ENCODE results near the gene CYS1.

Gene CYS1

DNA sequence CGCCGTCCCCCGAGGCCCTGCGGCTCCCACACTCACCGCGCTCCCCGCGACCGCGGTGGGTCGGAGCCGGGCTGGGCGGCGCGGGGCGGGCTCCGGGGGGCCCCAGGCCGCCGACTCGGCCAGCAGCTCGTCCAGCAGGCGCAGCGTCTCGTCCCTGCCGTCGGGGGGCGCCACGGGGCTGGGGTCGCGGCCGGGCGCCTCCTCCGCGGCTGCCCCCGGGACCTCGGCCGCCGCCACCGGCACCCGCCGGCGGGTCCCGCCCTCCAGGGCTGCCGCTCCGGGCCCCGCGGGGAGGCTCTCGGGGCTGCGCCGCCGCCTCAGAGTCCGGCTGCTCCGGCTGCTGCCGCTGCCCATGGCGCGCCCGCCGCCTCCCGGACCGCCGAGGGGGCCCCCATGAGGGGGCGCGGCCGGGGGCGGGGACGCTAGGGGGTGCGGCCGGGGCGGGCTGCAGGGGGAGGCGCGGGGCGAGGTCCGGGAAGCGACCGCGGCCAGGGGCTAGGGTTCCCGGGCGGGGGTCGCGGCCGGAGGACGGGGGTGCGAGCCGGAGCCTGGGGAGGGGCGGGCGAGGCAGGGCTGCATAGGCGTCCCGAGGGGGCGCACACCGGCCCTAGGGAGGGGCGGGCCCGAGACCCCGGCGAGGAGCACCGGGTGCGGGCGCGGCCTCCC, at the start of gene CYS1:
CYS1 (minus strand) TSS at position 542 of the 666 bp plus-strand sequence; CDS start at position 354, 188 bp downstream.
- peak within 1 kb of the TSS; percentile 63 for H3K9ac ChIP-seq (ENCODE audit: low read depth, low read length)
- peaks cover 8% of the 10 kb centered on the region; the same call in 1 of the 2 replicates for H3K4me1 ChIP-seq (ENCODE audit: insufficient read depth, low read length)
- no peaks in the 10 kb centered on the region for H3K36me3 ChIP-seq (ENCODE audit: insufficient read depth, low read length)
- no peaks in the 10 kb centered on the region for H3K9me3 ChIP-seq (ENCODE audit: control insufficient read depth, insufficient read depth, low read length)

DNA sequence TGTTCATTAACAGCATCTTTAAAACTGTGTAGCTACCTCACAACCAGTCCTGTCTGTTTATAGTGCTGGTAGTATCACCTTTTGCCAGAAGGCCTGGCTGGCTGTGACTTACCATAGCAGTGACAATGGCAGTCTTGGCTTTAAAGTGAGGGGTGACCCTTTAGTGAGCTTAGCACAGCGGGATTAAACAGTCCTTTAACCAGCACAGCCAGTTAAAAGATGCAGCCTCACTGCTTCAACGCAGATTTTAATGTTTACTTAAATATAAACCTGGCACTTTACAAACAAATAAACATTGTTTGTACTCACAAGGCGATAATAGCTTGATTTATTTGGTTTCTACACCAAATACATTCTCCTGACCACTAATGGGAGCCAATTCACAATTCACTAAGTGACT, 49.3 kb upstream of the CYS1 start:
- Histone ChIP-seq H3K4me1 (ENCODE audit: insufficient read depth, low read length) (peaks cover 6% of the 10 kb centered on the region; the same call in 1 of the 2 replicates), H3K9me3 (ENCODE audit: control insufficient read depth, insufficient read depth, low read length) (no peaks in the 10 kb centered on the region), H3K36me3 (ENCODE audit: insufficient read depth, low read length) (peaks cover 40% of the 10 kb centered on the region), H3K9ac (ENCODE audit: low read depth, low read length) (no peak overlapping the region)

- Histone ChIP-seq H3K4me1 (ENCODE audit: insufficient read depth, low read length) (peaks cover 6% of the 10 kb centered on the region; the same call in 1 of the 2 replicates), H3K9ac (ENCODE audit: low read depth, low read length) (no peak overlapping the region), H3K36me3 (ENCODE audit: insufficient read depth, low read length) (peaks cover 40% of the 10 kb centered on the region), H3K9me3 (ENCODE audit: control insufficient read depth, insufficient read depth, low read length) (no peaks in the 10 kb centered on the region)
Observed at GRCh38 chr2:10128420-10128819, 48.2 kb upstream of the CYS1 start.

- H3K36me3 ChIP-seq (ENCODE audit: insufficient read depth, low read length) = peaks cover 40% of the 10 kb centered on the region
- H3K4me1 ChIP-seq (ENCODE audit: insufficient read depth, low read length) = peaks cover 3% of the 10 kb centered on the region; the same call in 1 of the 2 replicates
- H3K9me3 ChIP-seq (ENCODE audit: control insufficient read depth, insufficient read depth, low read length) = no peaks in the 10 kb centered on the region
- no peak overlapping the region for H3K9ac ChIP-seq (ENCODE audit: low read depth, low read length)
Observed at GRCh38 chr2:10126632-10127026, 46.4 kb upstream of the CYS1 start.

GRCh38 chr2:10125842-10126631, 45.8 kb upstream of the CYS1 start:
- H3K4me1 ChIP-seq (ENCODE audit: insufficient read depth, low read length) = peaks cover 3% of the 10 kb centered on the region; the same call in 1 of the 2 replicates
- H3K9ac ChIP-seq (ENCODE audit: low read depth, low read length) = no peak overlapping the region
- peaks cover 40% of the 10 kb centered on the region for H3K36me3 ChIP-seq (ENCODE audit: insufficient read depth, low read length)
- H3K9me3 ChIP-seq (ENCODE audit: control insufficient read depth, insufficient read depth, low read length) = no peaks in the 10 kb centered on the region

DNA sequence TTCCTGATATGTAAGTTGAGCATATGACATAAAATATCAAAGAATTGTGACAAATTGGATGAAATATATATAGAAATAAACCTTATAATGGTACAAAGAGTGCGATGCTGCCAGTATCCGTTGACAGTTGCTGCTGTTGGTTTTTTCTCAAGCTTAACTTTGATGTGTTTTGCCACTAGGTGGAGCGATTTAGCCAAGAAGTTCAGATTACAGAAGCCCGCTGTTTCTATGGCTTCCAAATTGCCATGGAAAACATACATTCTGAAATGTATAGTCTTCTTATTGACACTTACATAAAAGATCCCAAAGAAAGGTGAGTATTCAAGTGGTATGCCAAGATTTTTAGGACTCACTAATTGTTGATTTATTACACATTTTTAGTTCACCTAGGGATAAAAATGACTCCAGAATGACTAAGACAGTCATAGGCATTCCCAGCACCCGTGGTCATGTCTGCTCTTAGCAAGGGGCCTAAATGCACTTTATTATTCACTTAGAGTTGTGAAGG, 44.4 kb upstream of the CYS1 start:
- peaks cover 38% of the 10 kb centered on the region for H3K36me3 ChIP-seq (ENCODE audit: insufficient read depth, low read length)
- no peak overlapping the region; the same call in 1 of the 2 replicates for H3K9ac ChIP-seq (ENCODE audit: low read depth, low read length)
- H3K9me3 ChIP-seq (ENCODE audit: control insufficient read depth, insufficient read depth, low read length) = no peaks in the 10 kb centered on the region
- H3K4me1 ChIP-seq (ENCODE audit: insufficient read depth, low read length) = peaks cover 3% of the 10 kb centered on the region; the same call in 1 of the 2 replicates

DNA sequence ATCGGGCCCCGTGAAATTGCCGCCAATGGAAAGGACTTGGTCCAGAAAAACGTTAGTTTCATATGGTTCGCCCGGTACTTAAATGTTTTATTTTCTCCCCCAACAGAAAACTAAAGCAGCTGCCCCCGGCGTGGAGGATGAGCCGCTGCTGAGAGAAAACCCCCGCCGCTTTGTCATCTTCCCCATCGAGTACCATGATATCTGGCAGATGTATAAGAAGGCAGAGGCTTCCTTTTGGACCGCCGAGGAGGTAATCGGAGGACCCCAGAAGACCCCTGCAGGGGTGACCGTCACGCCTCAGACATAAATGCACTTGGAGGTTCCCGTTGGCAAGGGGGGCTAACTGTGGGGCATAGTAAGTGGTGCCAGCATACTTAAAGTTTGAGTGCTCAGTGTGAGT, 43.1 kb upstream of the CYS1 start:
- peak overlapping the region; percentile 76 for H3K9ac ChIP-seq (ENCODE audit: low read depth, low read length)
- H3K36me3 ChIP-seq (ENCODE audit: insufficient read depth, low read length) = peaks cover 25% of the 10 kb centered on the region
- H3K9me3 ChIP-seq (ENCODE audit: control insufficient read depth, insufficient read depth, low read length) = no peaks in the 10 kb centered on the region
- peaks cover 3% of the 10 kb centered on the region; the same call in 1 of the 2 replicates for H3K4me1 ChIP-seq (ENCODE audit: insufficient read depth, low read length)

GRCh38 chr2:10122500-10123280, 42.5 kb upstream of the CYS1 start, which contains the start of gene RRM2:
Gene RRM2, plus strand, starts transcription at chr2:10122739. Its CDS starts 60 bp downstream, at chr2:10122799.
- peaks cover 24% of the 10 kb centered on the region for H3K36me3 ChIP-seq (ENCODE audit: insufficient read depth, low read length)
- peaks cover 3% of the 10 kb centered on the region; the same call in 1 of the 2 replicates for H3K4me1 ChIP-seq (ENCODE audit: insufficient read depth, low read length)
- no peaks in the 10 kb centered on the region for H3K9me3 ChIP-seq (ENCODE audit: control insufficient read depth, insufficient read depth, low read length)
- H3K9ac ChIP-seq (ENCODE audit: low read depth, low read length) = peak within 1 kb of the TSS; percentile 76

DNA sequence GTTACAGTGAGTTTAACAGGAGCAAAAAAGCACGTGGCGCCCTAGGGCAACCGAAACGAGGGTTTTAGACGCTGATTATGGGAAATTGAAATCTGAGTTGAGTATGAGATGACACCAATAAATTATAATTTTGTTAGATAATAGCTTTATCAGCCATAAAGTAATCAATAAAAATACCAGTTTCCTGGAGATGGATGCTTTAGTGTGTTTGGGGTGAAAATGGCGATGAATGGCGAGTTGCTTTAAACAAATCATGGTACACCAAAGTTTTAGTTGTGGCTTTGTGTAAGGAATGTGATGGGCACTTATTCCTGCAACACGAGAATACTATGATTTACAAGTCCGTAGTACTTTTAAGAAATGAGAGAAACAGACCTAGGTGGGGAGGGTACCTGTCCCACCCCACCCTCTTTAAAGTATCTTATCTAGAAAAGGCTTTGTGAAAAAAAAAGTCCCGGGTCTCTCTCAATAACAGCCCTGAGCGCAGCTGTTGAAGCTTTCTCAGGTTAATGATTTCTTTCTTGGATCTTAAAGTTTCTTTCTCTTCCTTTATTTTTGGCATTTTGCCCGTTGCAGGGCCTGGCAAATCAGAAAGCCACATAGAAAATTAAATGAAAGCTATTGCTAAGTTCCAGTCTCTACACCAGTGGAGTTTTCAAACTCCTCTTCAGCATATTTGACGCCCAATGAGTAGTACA, 40.8 kb upstream of the CYS1 start:
- Histone ChIP-seq H3K9ac (ENCODE audit: low read depth, low read length) (peak overlapping the region; percentile 76), H3K4me1 (ENCODE audit: insufficient read depth, low read length) (peaks cover 3% of the 10 kb centered on the region; the same call in 1 of the 2 replicates), H3K36me3 (ENCODE audit: insufficient read depth, low read length) (peaks cover 11% of the 10 kb centered on the region; the same call in 1 of the 2 replicates), H3K9me3 (ENCODE audit: control insufficient read depth, insufficient read depth, low read length) (no peaks in the 10 kb centered on the region)

GRCh38 chr2:10120158-10120876, 40.1 kb upstream of the CYS1 start:
- Histone ChIP-seq H3K4me1 (ENCODE audit: insufficient read depth, low read length) (peaks cover 3% of the 10 kb centered on the region; the same call in 1 of the 2 replicates), H3K36me3 (ENCODE audit: insufficient read depth, low read length) (peaks cover 6% of the 10 kb centered on the region; the same call in 1 of the 2 replicates), H3K9ac (ENCODE audit: low read depth, low read length) (peak overlapping the region; percentile 76), H3K9me3 (ENCODE audit: control insufficient read depth, insufficient read depth, low read length) (no peaks in the 10 kb centered on the region)

DNA sequence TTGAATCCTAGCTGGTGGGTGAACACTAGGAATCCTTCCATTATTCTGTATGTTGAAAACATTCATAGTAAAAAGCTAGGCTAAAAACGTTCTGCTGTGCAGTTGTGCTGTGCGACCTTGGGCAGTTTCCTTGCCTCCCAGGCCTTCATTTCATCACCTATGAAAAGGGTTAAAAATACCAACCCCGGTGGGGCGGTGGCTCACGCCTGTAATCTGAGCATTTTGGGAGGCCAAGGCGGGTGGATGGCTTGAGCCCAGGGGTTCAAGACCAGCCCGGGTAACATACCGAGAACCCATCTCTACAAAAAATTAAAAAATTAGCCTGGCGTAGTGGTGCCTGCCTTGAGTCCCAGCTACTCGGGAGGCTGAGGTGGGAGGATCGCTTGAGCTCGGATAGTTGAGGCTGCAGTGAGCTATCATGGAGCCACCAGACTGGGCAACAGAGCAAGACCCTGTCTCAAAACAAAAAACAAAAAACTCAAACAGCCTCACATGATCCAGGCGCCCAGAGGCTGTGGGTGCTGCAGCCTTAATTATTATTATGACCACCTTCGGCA, 39.5 kb upstream of the CYS1 start:
- Histone ChIP-seq H3K9ac (ENCODE audit: low read depth, low read length) (peak overlapping the region; percentile 76; the same call in 1 of the 2 replicates), H3K36me3 (ENCODE audit: insufficient read depth, low read length) (peaks cover under 1% of the 10 kb centered on the region; the same call in 1 of the 2 replicates), H3K9me3 (ENCODE audit: control insufficient read depth, insufficient read depth, low read length) (no peaks in the 10 kb centered on the region), H3K4me1 (ENCODE audit: insufficient read depth, low read length) (peaks cover under 1% of the 10 kb centered on the region; the same call in 1 of the 2 replicates)

- Histone ChIP-seq H3K4me1 (ENCODE audit: insufficient read depth, low read length) (no peaks in the 10 kb centered on the region), H3K36me3 (ENCODE audit: insufficient read depth, low read length) (no peaks in the 10 kb centered on the region), H3K9me3 (ENCODE audit: control insufficient read depth, insufficient read depth, low read length) (no peaks in the 10 kb centered on the region), H3K9ac (ENCODE audit: low read depth, low read length) (no peak overlapping the region)
Observed at GRCh38 chr2:10119027-10119325, 38.8 kb upstream of the CYS1 start.

DNA sequence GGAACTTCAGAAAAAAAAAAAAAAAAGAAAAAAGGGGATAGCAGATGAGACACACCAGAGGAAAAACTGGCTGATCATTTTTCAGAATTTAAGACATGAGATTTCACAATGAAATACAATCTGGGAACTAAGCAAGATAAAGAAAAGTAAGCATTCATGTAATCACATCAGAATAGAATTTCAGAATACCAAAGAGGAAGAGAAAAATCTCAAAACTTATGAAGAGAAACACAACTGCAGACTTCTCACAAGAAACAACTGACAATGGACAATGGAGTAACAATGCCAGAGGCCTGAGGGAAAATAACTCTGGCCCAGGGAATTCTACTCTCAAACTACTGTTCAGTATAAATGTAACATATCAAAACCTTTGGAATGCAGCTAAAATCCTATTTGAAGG, 29.1 kb upstream of the CYS1 start:
- Histone ChIP-seq H3K4me1 (ENCODE audit: insufficient read depth, low read length) (no peaks in the 10 kb centered on the region), H3K9ac (ENCODE audit: low read depth, low read length) (no peak overlapping the region), H3K36me3 (ENCODE audit: insufficient read depth, low read length) (no peaks in the 10 kb centered on the region), H3K9me3 (ENCODE audit: control insufficient read depth, insufficient read depth, low read length) (peaks cover 7% of the 10 kb centered on the region; the same call in 1 of the 2 replicates)
